ENCODE results near the gene ZMYND10. TPM values are rescaled to one million over a fixed set of nuclear protein-coding genes. Genes with fewer than 3 reads are reported as not detected.

ZMYND10 gene
- polyA plus RNA-seq, 1 of the 3 experiments (the other 2 are of a cell fraction) = 0.95 TPM

- H3K4me2 ChIP-seq = peak within 1 kb of the TSS; percentile 80
- ChIA-PET CTCF (interaction anchor here (0.7 to 6.0 kb wide), 11 partner anchors 13 to 130 kb away, joined by 3 to 60 read pairs (median 3); partner anchors contain the start of genes HYAL1, HYAL3, IFRD2 and NAA80), POLR2A (interaction anchor here (1.5 to 1.6 kb wide), 2 partner anchors 12 to 15 kb away, joined by 3 to 4 read pairs; no protein-coding TSS in a partner anchor)
- H3K9me3 ChIP-seq = no peaks in the 10 kb centered on the region
- peaks cover 52% of the 10 kb centered on the region for H3K79me2 ChIP-seq (ENCODE audit: insufficient read depth)
- no peak for TF ChIP-seq FOSL2 (IDR thresholded peaks at IDR 0.05; ENCODE audit: borderline replicate concordance, low read depth)
- no peak for TF ChIP-seq GATA2 (CRISPR knock-in tag; IDR thresholded peaks at IDR 0.05)
- no peak for TF ChIP-seq CHD2 (IDR thresholded peaks at IDR 0.05; ENCODE audit: low read length, partially characterized antibody)
- no peak for TF ChIP-seq CTCF (IDR thresholded peaks at IDR 0.05)
- peak within 1 kb of the TSS; percentile 92 to 94 for H3K4me3 ChIP-seq (ENCODE audit: low read depth in 2 of 2, low read length in 1 of 2)
- H3K9me2 ChIP-seq = no peaks in the 10 kb centered on the region
- peaks cover 0 to 49% of the 10 kb centered on the region in 2 experiments; a peak in 2 of 4 replicates for H3K4me1 ChIP-seq (ENCODE audit: control insufficient read depth in 1 of 2, insufficient read depth in 2 of 2, low read depth in 1 of 2, low read length in 1 of 2)
- no peak for DNase-seq
- no peaks in the 10 kb centered on the region for H3K27me3 ChIP-seq (ENCODE audit: insufficient read depth)
- no peaks in the 10 kb centered on the region for H4K20me1 ChIP-seq (ENCODE audit: insufficient read depth)
- peak within 1 kb of the TSS; percentile 93 for H3K9ac ChIP-seq
- peak within 1 kb of the TSS; percentile 92 to 94 for H3K27ac ChIP-seq (ENCODE audit: low read depth in 2 of 2, low read length in 1 of 2)
- 95% methylated on average over 24 of the region's 31 CpGs for WGBS (ENCODE audit: low lambda C conversion rate)
- H3F3A ChIP-seq (replicated peaks; ENCODE audit: insufficient read depth) = peaks cover 10% of the 10 kb centered on the region
- H3K36me3 ChIP-seq (replicated peaks in 1 of 2; ENCODE audit: control insufficient read depth in 1 of 2, insufficient read depth in 2 of 2, low read length in 1 of 2) = peaks cover 8 to 44% of the 10 kb centered on the region in 2 experiments
- peak within 1 kb of the TSS; percentile 94 for H2AFZ ChIP-seq (ENCODE audit: low read depth)
Observed at GRCh38 chr3:50322386-50323091, 23.0 kb downstream of the ZMYND10 start, which contains the start of gene HYAL2. HYAL2 (minus strand) TSS chr3:50322745; CDS start chr3:50320489, 2,256 bp downstream.

- POLR2A ChIA-PET = interaction anchor here (1.0 to 1.8 kb wide), 4 partner anchors 12 to 23 kb away, joined by 3 to 5 read pairs (median 3); partner anchors contain the start of genes HYAL3 and NAA80
- Histone ChIP-seq H2AFZ (ENCODE audit: low read depth) (peak overlapping the region; percentile 94), H3K9me2 (no peaks in the 10 kb centered on the region), H3K27me3 (ENCODE audit: insufficient read depth) (no peaks in the 10 kb centered on the region), H3F3A (replicated peaks; ENCODE audit: insufficient read depth) (peaks cover 10% of the 10 kb centered on the region), H3K4me2 (peak overlapping the region; percentile 80), H4K20me1 (ENCODE audit: insufficient read depth) (no peaks in the 10 kb centered on the region), H3K4me1 (ENCODE audit: control insufficient read depth in 1 of 2, insufficient read depth in 2 of 2, low read depth in 1 of 2, low read length in 1 of 2) (peaks cover 0 to 44% of the 10 kb centered on the region in 2 experiments; a peak in 2 of 4 replicates), H3K36me3 (replicated peaks in 1 of 2; ENCODE audit: control insufficient read depth in 1 of 2, insufficient read depth in 2 of 2, low read length in 1 of 2) (peaks cover 8 to 49% of the 10 kb centered on the region in 2 experiments), H3K79me2 (ENCODE audit: insufficient read depth) (peaks cover 51% of the 10 kb centered on the region), H3K9ac (no peak overlapping the region), H3K27ac (ENCODE audit: low read depth in 2 of 2, low read length in 1 of 2) (peak overlapping the region in 1 of 2 experiments; percentile 94; a peak in 1 of 4 replicates), H3K9me3 (no peaks in the 10 kb centered on the region), H3K4me3 (ENCODE audit: low read depth in 2 of 2, low read length in 1 of 2) (peak overlapping the region in 1 of 2 experiments; percentile 92; a peak in 2 of 4 replicates)
- 60% methylated on average over 1 of the region's 14 CpGs for WGBS (ENCODE audit: low lambda C conversion rate)
- DNase-seq = no peak
- TF ChIP-seq IRF3 (IDR thresholded peaks at IDR 0.05; ENCODE audit: low read depth, low read length) (no peak), MXI1 (IDR thresholded peaks at IDR 0.05; ENCODE audit: low read depth, low read length) (no peak), POLR2AphosphoS5 (IDR thresholded peaks at IDR 0.05; ENCODE audit: low read depth, low read length) (no peak), NFIC (IDR thresholded peaks at IDR 0.05; ENCODE audit: borderline replicate concordance) (no peak), JUND (IDR thresholded peaks at IDR 0.05) (no peak)
- CTCF ChIA-PET = interaction anchor here (1.0 to 6.0 kb wide), 12 partner anchors 13 to 170 kb away, joined by 3 to 60 read pairs (median 4); partner anchors contain the start of genes HYAL1, HYAL3, IFRD2 and NAA80
Observed at GRCh38 chr3:50322115-50322385, 23.5 kb downstream of the ZMYND10 start.

Data from SK-N-SH (cell line).